DMS114 treated with DMSO at 0.1 percent for 48 hours (cell line): ENCODE data around the gene TAPBPL.
"Not testable (repeated sequence)": the region's sequence is repeated elsewhere in the genome, so short reads cannot be mapped to it uniquely, and the experiment has no call there.

Source experiments
- DNase-seq: peaks from one replicate; lab custom pipeline; 2025; ENCODE audit not compliant: unreplicated experiment; lab: John Stamatoyannopoulos, UW

The TAPBPL gene

DNA sequence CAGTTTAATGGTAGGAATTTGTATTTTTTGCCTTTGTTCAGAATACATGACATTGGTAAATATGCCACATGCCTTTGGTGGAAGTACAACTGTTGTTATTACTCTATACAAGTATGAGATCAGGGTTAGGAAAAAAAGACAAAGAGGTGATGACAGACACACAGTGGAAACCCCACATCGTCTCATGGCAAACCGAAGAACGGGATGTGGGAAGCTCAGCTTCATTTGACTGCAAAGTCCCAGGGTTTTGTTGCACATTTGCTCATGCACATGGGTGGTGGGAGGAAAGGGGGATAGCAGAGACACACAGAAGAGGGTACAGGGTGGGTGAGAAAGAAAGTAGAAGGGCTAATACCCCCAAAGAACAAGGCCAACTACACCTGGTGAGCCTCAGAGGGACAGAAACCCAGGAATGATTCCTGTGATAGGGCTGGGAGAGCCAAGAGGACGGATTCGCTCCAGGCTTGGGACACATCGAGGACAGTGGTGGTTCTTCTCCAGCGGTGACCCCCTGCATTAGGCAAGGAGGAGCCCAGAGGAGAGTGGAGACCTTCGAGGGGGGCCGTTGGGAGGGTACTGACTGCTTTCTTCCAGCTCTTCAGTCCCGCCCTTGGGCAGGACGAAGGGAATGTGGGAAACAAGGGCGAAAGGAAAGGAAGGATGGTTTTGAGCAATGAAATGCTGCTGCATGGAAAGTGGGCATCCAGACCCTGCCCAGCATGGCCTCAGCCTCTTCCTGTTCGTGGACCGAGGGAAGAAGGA, 10.6 kb downstream of the TAPBPL start:
- DNase-seq, result no peak

DNA sequence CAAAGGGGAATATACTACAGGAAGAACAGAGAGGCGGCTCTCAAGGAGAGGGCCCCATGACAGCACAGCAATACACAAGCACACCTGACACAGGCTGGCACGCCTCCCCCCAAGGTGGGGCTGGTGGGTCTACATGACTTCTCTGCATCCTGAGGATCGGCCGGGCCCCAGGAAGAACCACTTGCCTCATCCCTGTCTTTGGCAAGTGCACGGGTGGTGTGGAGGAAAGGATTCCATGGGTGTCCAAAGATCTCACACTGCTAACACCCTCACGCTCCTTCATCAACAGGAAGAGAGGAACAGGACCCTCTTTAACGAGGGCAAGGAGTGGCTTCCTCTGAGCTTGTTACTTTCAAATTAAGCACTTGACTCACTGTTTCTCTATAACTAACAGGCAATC, 11.4 kb downstream of the TAPBPL start:
- no peak for DNase-seq

DNA sequence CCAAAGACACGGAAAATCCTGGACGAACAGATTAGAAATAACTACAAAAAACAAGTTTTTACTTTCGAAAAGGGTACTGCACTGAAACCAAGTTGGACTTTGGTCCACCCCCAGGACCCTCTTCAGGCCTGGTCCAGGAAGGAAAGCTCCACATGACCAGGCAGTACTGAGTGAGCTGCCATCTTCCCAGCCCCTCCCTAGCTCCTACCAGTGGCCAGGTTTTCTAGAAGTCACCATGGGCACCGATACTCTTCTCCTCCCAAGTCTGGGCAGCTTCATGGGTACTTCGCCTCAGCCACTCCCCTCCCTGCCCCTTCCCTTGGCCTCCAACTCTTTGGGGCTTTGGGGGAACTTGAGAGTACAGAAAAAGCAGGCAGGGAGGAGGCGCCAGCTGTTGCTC, 12.0 kb downstream of the TAPBPL start:
- DNase-seq, result no peak

DNA sequence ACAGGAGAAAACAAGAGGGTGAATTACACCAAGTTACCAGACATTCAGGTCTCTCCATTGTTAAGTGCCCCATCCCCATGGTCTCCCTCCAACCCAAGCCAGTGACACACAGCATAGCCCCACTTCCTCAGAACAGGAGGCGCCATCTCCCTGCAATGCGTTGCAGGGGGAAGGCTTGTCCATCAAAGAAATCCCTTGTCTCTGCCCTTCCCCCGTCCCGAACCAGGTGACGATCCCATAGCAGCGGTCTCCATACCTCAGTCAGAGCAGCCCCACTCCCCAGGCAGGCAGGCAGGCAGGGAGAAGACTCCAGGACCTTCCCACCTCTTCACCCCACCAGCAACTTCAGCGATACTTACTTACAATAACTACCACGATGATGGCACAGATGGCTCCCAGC, 12.7 kb downstream of the TAPBPL start:
- no peak for DNase-seq

DNA sequence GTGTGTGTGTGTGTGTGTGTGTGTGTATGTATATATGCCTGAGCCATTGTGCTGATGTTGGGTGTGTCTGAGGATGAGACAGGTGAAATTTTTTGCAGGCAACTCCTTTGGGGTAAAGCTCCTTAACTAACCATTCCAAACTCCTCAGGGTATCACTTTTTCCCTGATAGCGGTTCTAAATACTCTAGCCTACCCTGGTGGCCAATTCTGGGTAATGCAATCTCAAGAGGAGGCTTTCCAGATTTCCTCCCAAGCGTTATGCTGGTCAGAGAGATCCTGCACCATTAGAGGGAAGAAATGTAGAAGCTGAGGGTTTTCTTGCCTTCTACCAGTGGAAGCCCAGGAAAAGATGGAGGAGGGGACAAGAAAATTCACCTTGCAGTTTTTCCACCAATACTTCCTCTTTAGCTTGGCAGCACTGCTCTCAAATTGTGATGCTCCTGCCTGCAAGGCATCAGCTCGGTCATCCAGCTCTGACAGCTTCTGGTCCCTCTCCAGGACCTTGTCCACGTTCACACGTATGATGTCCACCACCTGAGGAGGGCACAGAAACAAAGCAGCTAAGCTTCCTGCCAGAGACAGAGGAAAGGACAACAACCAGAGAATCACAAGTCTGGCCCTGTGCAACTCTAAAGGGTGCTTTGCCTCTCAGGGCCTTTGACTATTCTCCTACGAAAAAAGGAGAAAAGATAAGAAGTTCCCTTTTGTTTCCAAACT, 13.8 kb downstream of the TAPBPL start:
- DNase-seq, result peak; percentile 50

DNA sequence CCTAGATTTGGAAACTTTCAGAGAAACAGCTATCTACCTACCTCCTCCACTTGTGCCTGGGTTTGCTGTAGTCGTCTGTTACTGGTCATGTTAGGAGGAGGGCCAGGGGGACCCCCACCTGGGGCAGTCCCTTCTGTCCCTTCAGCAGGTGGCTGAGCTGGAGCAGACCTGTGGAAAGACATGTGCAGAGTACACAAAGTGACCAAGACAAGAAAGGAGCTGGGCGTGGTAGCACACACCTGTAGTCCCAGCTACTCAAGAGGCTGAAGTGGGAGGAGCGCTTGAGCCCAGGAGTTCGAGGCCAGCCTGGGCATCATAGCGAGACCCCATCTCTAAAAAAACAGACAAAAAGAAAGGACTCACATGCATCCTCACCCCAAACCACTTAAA, 14.3 kb downstream of the TAPBPL start:
- no peak for DNase-seq

DNA sequence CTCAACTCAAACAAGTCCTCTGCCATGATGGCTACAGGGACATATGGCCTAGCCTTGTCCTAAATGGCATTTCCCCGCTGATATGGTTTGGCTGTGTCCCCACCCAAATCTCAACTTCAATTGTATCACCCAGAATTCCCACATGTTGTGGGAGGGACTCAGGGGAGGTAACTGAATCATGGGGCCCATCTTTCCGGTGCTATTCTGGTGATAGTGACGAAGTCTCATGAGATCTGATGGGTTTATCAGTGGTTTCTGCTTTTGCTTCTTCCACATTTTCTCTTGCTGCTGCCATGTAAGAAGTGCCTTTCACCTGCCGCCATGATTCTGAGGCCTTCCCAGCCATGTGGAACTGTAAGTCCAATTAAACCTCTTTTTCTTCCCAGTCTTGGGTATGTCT, 14.9 kb downstream of the TAPBPL start:
- not testable (repeated sequence) for DNase-seq

DNA sequence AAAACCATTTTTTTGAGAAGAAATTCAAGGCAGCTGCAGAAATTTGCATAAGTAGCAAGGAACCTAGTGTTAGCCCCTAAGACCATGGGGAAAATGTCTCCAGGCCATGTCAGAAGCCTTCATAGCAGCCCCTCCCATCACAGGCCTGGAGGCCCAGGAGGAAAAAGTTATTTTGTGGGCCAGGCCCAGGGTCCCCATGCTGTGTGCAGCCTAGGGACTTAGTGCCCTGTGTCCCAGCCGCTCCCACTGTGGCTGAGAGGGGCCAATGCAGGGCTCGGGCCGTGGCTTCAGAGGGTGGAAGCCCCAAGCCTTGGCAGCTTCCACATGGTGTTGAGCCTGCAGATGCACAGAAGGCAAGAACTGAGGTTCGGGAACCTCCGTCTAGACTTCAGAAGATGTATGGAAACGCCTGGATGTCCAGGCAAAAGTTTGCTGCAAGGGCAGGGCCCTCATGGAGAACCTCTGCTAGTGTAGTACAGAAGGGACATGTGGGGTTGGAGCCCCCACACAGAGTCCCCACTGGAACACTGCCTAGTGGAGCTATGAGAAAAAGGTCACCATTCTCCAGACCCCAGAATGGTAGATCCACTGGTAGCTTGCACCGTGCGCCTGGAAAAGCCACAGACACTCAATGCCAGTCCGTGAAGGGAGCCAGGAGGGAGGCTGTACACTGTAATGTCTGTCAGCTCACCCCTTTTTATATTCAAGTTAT, 15.9 kb downstream of the TAPBPL start:
- DNase-seq, result not testable (repeated sequence)

DNA sequence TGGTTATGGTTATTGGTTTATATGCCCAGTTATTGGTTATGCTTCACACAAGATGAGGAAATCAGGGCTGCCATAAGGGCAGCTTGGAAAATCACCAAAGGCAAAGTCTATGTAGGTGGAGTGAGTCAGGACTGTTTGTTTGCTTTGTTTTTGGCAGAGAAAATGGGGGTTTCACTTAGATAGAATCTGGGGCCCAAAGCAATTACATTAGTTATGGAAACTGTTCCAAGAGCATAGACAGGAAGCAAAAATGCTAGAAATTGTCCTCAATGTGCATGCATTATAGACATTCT, 16.4 kb downstream of the TAPBPL start:
- DNase-seq, result no peak

DNA sequence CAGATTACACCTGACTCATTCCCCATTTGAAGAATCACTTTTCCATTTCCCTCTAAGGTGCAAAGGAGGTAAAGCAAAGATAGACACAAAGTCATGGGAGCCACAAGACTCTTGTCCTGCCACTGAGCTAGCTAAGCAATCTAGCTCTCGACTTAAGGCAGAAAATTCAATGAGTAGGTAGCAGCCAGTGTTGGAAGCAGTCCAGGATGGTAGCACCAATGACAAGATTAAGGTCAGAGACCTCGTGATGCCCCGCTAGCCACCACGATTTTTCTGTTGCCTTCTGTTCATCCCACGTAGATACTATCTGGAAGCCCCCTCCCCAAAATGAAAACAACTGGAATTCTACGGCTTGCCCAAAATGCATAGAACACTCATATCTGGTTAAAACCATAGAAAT, 17.2 kb downstream of the TAPBPL start:
- DNase-seq, result no peak

DNA sequence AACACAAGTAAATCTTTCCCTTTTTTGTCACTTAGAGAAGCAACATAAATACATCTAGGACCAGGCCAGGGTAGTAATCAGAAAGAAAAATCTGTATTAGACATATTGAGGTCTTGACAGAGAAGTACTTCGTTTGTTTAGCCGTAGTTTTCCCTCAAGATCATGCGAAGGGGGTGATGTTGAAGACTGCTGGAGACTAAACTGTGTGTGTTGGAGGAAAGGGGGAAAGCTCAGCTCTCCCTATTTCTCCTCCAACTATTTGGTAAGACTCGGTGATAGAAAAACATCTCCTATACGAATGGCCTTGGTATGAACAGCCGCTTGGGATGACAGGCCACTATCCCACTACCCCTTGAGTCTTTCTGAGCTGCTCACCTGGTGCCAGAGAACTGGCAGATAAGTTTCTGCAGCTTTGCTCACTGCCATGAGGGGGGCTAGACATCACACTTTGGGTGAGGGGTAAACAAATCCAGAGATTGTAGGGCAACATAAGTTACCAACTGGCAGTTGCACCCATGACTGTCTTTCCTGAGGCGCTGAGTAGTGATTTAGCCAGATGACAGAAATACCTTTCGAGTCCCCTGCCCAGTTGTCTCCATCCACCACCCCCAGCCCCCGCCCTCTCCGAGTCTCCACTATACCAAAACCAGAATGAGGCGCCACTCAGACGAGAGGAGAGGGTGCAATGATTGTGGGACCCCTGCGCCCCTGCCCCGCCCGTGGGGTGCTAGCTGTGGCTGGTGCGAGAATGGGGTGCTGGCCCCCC, 17.9 kb downstream of the TAPBPL start:
- no peak for DNase-seq

DNA sequence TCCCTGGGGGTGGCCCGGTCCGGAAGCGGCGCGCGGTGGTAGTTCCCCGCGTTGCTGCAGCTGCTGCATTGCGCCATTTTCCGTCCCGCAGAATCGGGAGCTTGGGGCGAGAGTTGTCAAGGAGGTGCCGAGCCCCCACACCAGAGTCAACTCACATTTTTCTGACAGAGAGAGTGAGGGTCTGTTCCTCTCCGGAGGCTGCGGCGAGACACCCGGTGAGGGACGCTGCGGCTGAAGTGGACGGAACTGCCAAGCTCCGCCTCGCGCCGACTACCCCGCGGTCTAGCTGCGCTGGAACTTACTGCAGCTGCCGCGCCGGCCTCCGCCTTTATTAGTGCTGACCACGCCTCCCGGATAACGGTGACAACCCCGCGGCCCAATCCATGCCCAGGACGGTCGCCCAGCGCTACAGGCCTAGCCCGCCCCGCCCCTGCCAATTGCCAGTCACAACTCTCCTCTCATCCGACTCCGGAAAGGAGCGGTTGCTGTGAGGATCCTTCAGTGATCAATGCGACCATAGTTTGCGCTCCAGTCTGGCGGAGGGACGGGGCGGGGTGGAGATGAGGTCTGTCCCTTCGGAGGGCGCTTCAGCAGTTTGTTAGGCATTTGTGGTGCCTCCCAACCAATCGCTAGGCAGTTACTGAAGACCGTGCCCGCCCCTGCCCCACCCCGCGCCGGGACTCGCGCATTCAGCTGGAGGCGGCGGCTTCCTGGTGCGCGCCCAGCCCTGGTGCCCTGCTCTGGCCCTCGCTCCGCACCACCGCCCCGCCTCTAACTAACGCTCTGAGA, 18.7 kb downstream of the TAPBPL start, which contains the start of gene VAMP1:
VAMP1 (minus strand) TSS at position 303 of the 789 bp plus-strand sequence; CDS start at position 157, 146 bp downstream.
- peak; percentile 98 for DNase-seq

DNA sequence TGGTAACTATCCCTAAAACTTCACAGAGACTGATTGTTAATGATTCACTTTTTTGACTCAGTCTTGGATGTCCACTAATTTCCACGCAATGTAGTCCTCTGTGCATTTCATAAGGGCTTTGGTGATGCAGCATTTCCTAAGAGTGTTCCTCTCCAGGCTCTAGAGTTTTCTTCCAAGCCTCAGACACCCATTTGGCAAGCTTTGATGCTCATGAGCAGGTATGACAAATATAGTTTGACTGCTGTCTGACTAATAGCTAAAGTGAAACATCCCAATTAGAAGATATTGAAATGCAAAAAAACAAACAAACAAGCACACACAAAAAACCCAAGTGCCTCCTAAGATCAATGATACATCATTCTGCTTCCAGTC, 20.1 kb downstream of the TAPBPL start:
- DNase-seq, result no peak

DNA sequence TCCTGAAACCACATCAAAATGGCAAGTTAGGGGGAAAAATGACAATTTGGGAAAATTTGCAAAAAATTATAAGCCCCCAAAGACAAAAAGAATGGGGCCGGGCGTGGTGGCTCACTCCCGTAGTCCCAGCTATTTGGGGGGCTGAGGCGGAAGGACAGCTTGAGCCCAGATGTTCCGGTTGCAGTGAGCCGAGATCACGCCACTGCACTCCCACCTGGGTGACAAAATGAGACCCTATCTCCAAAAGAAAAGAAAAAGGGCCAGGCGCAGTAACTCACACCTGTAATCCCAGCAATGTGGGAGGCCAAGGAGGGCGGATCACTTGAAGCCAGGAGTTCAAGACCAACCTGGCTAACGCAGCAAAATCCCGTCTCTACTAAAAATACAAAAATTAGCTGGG, 20.6 kb downstream of the TAPBPL start:
- DNase-seq, result no peak

DNA sequence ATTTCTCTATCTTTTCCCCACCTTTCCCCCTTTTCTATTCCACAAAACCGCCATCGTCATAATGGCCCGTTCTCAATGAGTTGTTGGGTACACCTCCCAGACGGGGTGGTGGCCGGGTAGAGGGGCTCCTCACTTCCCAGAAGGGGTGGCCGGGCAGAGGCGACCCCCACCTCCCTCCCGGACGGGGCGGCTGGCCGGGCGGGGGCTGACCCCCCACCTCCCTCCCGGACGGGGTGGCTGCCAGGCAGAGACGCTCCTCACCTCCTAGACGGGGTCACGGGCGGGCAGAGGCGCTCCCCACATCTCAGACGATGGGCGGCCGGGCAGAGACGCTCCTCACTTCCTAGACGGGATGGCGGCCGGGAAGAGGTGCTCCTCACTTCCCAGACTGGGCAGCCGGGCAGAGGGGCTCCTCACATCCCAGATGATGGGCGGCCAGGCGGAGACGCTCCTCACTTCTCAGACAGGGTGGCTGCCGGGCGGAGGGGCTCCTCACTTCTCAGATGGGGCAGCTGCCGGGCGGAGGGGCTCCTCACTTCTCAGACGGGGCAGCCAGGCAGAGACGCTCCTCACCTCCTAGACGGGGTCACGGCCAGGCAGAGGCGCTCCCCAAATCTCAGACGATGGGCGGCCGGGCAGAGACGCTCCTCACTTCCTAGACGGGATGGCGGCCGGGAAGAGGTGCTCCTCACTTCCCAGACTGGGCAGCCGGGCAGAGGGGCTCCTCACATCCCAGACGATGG, 23.6 kb downstream of the TAPBPL start:
- DNase-seq, result not testable (repeated sequence)

DNA sequence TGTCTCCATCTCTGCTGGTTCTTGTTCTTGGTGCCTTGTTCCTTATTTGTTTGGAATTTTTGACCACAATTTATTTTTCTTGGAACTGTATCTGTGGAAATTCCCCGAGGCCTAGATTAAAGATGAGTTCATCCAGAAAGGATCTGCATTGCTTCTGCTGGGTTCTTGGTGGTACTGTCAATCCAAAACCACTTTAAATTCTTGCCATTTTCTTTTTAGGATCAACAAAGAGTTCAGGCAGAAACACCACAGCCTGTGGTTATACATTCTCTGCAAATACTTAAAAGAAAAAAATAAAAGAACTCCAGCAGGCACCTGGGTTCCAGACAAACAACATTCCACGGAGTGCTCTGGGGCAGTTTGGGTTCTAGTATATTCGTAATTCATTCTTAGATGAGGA, 24.6 kb downstream of the TAPBPL start:
- DNase-seq, result no peak

DNA sequence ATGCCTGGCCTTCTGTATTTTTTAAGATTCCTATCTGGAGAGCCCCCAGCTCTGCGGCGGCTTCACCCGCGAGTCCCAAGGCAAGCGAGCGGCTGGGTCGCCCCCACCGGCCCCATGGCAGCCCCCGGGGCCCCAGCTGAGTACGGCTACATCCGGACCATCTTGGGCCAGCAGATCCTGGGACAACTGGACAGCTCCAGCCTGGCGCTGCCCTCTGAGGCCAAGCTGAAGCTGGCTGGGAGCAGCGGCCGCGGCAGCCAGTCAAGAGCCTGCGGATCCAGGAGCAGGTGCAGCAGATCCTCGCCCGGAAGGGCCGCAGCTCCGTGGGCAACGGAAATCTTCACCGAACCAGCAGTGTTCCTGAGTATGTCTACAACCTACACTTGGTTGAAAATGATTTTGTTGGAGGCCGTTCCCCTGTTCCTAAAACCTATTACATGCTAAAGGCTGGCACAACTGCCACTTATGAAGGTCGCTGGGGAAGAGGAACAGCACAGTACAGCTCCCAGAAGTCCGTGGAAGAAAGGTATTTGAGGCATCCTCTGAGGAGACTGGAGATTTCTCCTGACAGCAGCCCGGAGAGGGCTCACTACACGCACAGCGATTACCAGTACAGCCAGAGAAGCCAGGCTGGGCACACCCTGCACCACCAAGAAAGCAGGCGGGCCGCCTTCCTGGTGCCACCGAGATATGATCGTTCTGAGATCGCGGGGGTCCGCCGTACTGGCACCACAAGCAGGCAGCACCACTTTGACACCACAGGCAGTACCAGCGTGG, 25.9 kb downstream of the TAPBPL start:
- not testable (repeated sequence) for DNase-seq

DNA sequence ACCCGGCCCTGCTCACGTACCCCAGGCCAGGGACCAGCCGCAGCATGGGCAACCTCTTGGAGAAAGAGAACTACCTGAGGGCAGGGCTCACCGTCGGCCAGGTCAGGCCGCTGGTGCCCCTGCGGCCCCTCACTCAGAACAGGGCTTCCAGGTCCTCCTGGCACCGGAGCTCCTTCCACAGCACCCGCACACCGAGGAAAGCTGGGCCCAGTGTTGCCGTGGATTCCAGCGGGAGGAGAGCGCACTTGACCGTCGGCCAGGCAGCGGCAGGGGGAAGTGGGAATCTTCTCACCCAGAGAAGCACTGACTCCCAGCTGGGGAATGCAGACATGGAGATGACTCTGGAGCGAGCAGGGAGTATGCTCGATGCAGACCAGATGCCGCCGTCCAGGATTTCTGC, 26.6 kb downstream of the TAPBPL start:
- DNase-seq, result no peak

DNA sequence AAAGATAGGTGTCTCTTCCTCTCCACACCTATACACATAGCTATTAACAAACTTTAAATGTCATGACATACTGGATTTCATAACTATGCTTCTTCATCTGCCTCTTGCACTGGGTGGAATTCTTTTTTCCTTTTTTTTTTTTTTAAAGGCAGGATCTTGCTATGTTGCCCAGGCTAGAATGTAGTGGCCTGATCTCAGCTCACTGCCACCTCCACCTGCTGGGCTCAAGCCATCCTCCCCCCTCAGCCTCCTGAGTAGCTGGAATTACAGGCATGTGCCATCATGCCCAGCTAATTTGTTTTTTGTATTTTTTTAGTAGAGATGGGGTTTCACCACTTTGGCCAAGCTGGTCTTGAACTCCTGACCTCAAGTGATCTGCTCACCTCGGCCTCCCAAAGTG, 36.4 kb downstream of the TAPBPL start:
- no peak for DNase-seq
